ENCODE results near the gene UNG.

- TF ChIP-seq CTCF (IDR thresholded peaks at IDR 0.05) (no peak), RAD21 (conservative IDR thresholded peaks at IDR 0.05 in 1 of 2, IDR thresholded peaks at IDR 0.05 in 1 of 2) (no peak), RARB (CRISPR knock-in tag; IDR thresholded peaks at IDR 0.05) (no peak), GATA3 (IDR thresholded peaks at IDR 0.05; ENCODE audit: borderline replicate concordance) (no peak), EP300 (IDR thresholded peaks at IDR 0.05) (no peak), POLR2A (IDR thresholded peaks at IDR 0.05; ENCODE audit: low read length) (no peak), JUN (IDR thresholded peaks at IDR 0.05) (no peak)
These were observed 42.9 kb upstream of the UNG start for GRCh38 chr12:109054520-109054919.

Data from A549 (cell line).